B cell (primary cell): Measurements from ENCODE around the gene FRK. TPM values are rescaled to one million over a fixed set of nuclear protein-coding genes. Genes with fewer than 3 reads are reported as not detected.

ENCODE experiments used
- ATAC-seq: fragments of 200-7000 bp; cut with Tn5 transposase; one replicate; pipeline ENCODE4 v1.10.0; 2021; ENCODE audit warnings: low read depth, mild to moderate bottlenecking, moderate number of reproducible peaks, moderate library complexity
- CTCF ChIA-PET: fragments of 350-600 bp; sonication (Branson Sonifier 250); formaldehyde crosslinking; loops from one replicate; lab custom pipeline; 2021; ENCODE audit warnings: antibody characterized with exemption, inconsistent platforms; lab: Charles Lee
- POLR2A ChIA-PET: fragments of 350-600 bp; sonication (Branson Sonifier 250); formaldehyde crosslinking; loops from one replicate; lab custom pipeline; 2021; ENCODE audit warnings: antibody characterized with exemption; lab: Charles Lee
- DNase-seq: peaks from one replicate; pipeline ENCODE4 v3.0.0; 2013
- H2AFZ ChIP-seq: 2 replicates; pipeline ENCODE4 v1.6.1; 2012; ENCODE audit warnings: mild to moderate bottlenecking, low read depth, low read length; ENCODE audit not compliant: insufficient read depth, poor library complexity, severe bottlenecking
- H3K27ac ChIP-seq, 2 donors: 1 replicate in 1 of 2; 2 replicates in 1 of 2; pipeline ENCODE4 v1.5.1; 2012 to 2013; ENCODE audit warnings: low read length in 2 of 2, mild to moderate bottlenecking in 2 of 2, moderate library complexity in 1 of 2
- H3K27me3 ChIP-seq, 4 experiments: fragments of 200-600 bp in 1 of 4; sonication (generic) in 1 of 4; replicated peaks in 1 of 4; 1 replicate in 2 of 4; 2 replicates in 2 of 4; pipeline versions ENCODE4 v1.6.1 to v1.7.0; 2013 to 2016; ENCODE audit warnings: low read length in 3 of 4, mild to moderate bottlenecking in 2 of 4, mixed read lengths in 1 of 4, moderate library complexity in 1 of 4; ENCODE audit not compliant: insufficient read depth in 4 of 4, control insufficient read depth in 3 of 4; ENCODE audit errors: control extremely low read depth in 1 of 4
- H3K36me3 ChIP-seq, 2 experiments: replicated peaks in 1 of 2; 1 replicate in 1 of 2; 2 replicates in 1 of 2; pipeline versions ENCODE4 v1.6.1 to v1.7.1; 2013; ENCODE audit warnings: low read length in 1 of 2; ENCODE audit not compliant: insufficient read depth in 2 of 2, control insufficient read depth in 1 of 2; ENCODE audit errors: control extremely low read depth in 1 of 2, extremely low read depth in 1 of 2
- H3K4me1 ChIP-seq, 2 donors: fragments of 200-600 bp in 1 of 2; sonication (generic) in 1 of 2; 1 replicate in 1 of 2; 2 replicates in 1 of 2; pipeline versions ENCODE4 v1.5.1 to v1.6.1; 2013 to 2017; ENCODE audit warnings: low read length in 2 of 2; ENCODE audit not compliant: control insufficient read depth in 2 of 2, insufficient read depth in 2 of 2
- H3K4me2 ChIP-seq: replicated peaks from 2 replicates; pipeline ENCODE3; 2012; ENCODE audit warnings: mild to moderate bottlenecking, low read depth, low read length; ENCODE audit not compliant: poor library complexity, severe bottlenecking
- H3K4me3 ChIP-seq, 5 experiments: fragments of 200-600 bp in 1 of 5; sonication (generic) in 1 of 5; 1 replicate in 3 of 5; 2 replicates in 2 of 5; pipeline versions ENCODE4 v1.5.1 to v1.7.0; 2011 to 2016; ENCODE audit warnings: low read length in 4 of 5, mild to moderate bottlenecking in 4 of 5, low read depth in 2 of 5, control low read depth in 1 of 5, moderate library complexity in 1 of 5; ENCODE audit not compliant: insufficient read depth in 1 of 5; ENCODE audit errors: control extremely low read depth in 1 of 5, extremely low read depth in 1 of 5
- H3K79me2 ChIP-seq: fragments of 200-600 bp; sonication (generic); one replicate; pipeline ENCODE4 v1.6.0; 2016; ENCODE audit warnings: low read length; ENCODE audit not compliant: control insufficient read depth, insufficient read depth
- H3K9ac ChIP-seq: fragments of 200-600 bp; sonication (generic); 2 replicates; pipeline ENCODE4 v1.6.1; 2017; ENCODE audit warnings: mild to moderate bottlenecking, low read length, moderate library complexity
- H3K9me3 ChIP-seq, 3 donors: one replicate each; pipeline versions ENCODE4 v1.6.1 to v1.7.1; 2013; ENCODE audit warnings: low read length in 2 of 3; ENCODE audit not compliant: control insufficient read depth in 2 of 3, insufficient read depth in 1 of 3; ENCODE audit errors: control extremely low read depth in 1 of 3
- H4K20me1 ChIP-seq: 2 replicates; pipeline ENCODE4 v1.6.0; 2012; ENCODE audit warnings: mild to moderate bottlenecking, low read length; ENCODE audit not compliant: insufficient read depth, control insufficient read depth, poor library complexity, severe bottlenecking
- H3K27ac Mint-ChIP-seq: one replicate; pipeline ENCODE4 v1.8.0; 2021; ENCODE audit warnings: mixed read lengths
- H3K27me3 Mint-ChIP-seq: one replicate; pipeline ENCODE4 v1.8.0; 2021; ENCODE audit warnings: mixed read lengths
- H3K4me1 Mint-ChIP-seq: one replicate; pipeline ENCODE4 v1.8.0; 2021; ENCODE audit warnings: mixed read lengths
- H3K4me3 Mint-ChIP-seq: one replicate; pipeline ENCODE4 v1.8.0; 2021; ENCODE audit warnings: mixed read lengths
- H3K9me3 Mint-ChIP-seq: one replicate; pipeline ENCODE4 v1.8.0; 2022; ENCODE audit warnings: mixed read lengths; ENCODE audit not compliant: insufficient read depth
- EZH2 ChIP-seq: IDR thresholded peaks from 2 replicates; pipeline ENCODE4 v1.6.1; 2012; ENCODE audit warnings: borderline replicate concordance, low read depth, mild to moderate bottlenecking, moderate library complexity, low read length; ENCODE audit not compliant: insufficient read depth, poor library complexity, severe bottlenecking
- WGBS: methylation state at CpG from one replicate; pipeline ENCODE4 v1.1.5; 2013; ENCODE audit warnings: missing lambda C conversion rate; ENCODE audit not compliant: insufficient coverage; 5-methylcytosine and 5-hydroxymethylcytosine counted together
- intact Hi-C: fragments of 100-400 bp; cut with micrococcal nuclease; formaldehyde crosslinking; loops from one replicate; pipeline ENCODE4 v1.10.0; 2022
- polyA plus RNA-seq: library from polyadenylated mRNA; depleted of rRNA; stranded (reverse); fragments of >200 nt; gene quantifications from 2 replicates; pipeline ENCODE4 v1.2.3, GENCODE V29; 2012
- total RNA-seq, 2 donors: library from RNA; stranded (reverse); fragments of 120-200 nt in 1 of 2; gene quantifications; 1 replicate in 1 of 2; 2 replicates in 1 of 2; pipeline versions ENCODE4 v1.2.3 to v1.2.4, GENCODE V29; 2013 to 2022
- TF ChIP-seq, protein P1 (sequence below): fragments of 200-600 bp; IDR thresholded peaks from one replicate; pipeline ENCODE4 v1.8.0; 2022; ENCODE audit warnings: antibody characterized with exemption, mild to moderate bottlenecking

Gene FRK
- total and polyA plus RNA-seq, 2 donors (not counting 1 experiment from before 2014, with no cell fraction given) = 0.01 to 0.07 TPM

GRCh38 chr6:115894426-115894992 lies 166.2 kb downstream of the FRK start:
- no peaks in the 10 kb centered on the region for H3K9me3 ChIP-seq
- intact Hi-C loops = no loop called here
- no peaks in the 10 kb centered on the region for H3K4me1 Mint-ChIP-seq
- POLR2A ChIA-PET = no interaction called here
- H3K27ac ChIP-seq = no peak overlapping the region
- no peak overlapping the region for H3K4me2 ChIP-seq
- no peak for TF ChIP-seq EZH2
- TF ChIP-seq, protein P1, sequence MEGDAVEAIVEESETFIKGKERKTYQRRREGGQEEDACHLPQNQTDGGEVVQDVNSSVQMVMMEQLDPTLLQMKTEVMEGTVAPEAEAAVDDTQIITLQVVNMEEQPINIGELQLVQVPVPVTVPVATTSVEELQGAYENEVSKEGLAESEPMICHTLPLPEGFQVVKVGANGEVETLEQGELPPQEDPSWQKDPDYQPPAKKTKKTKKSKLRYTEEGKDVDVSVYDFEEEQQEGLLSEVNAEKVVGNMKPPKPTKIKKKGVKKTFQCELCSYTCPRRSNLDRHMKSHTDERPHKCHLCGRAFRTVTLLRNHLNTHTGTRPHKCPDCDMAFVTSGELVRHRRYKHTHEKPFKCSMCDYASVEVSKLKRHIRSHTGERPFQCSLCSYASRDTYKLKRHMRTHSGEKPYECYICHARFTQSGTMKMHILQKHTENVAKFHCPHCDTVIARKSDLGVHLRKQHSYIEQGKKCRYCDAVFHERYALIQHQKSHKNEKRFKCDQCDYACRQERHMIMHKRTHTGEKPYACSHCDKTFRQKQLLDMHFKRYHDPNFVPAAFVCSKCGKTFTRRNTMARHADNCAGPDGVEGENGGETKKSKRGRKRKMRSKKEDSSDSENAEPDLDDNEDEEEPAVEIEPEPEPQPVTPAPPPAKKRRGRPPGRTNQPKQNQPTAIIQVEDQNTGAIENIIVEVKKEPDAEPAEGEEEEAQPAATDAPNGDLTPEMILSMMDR = no peak
- H3K27me3 Mint-ChIP-seq = peaks cover 5% of the 10 kb centered on the region
- no peak overlapping the region for H3K27ac Mint-ChIP-seq
- H3K4me3 Mint-ChIP-seq = no peak overlapping the region
- ATAC-seq (no peak), DNase-seq (no peak)
- H3K4me3 ChIP-seq = no peak overlapping the region
- no peaks in the 10 kb centered on the region for H3K9me3 Mint-ChIP-seq
- no peaks in the 10 kb centered on the region for H4K20me1 ChIP-seq
- CTCF ChIA-PET = no interaction called here
- no peaks in the 10 kb centered on the region for H3K79me2 ChIP-seq
- H3K9ac ChIP-seq = no peak overlapping the region
- H3K36me3 ChIP-seq = no peaks in the 10 kb centered on the region
- no peaks in the 10 kb centered on the region for H3K27me3 ChIP-seq
- WGBS = no CpG with 5 or more reads among the region's 7 CpGs
- no peaks in the 10 kb centered on the region for H3K4me1 ChIP-seq
- no peak overlapping the region for H2AFZ ChIP-seq

DNA sequence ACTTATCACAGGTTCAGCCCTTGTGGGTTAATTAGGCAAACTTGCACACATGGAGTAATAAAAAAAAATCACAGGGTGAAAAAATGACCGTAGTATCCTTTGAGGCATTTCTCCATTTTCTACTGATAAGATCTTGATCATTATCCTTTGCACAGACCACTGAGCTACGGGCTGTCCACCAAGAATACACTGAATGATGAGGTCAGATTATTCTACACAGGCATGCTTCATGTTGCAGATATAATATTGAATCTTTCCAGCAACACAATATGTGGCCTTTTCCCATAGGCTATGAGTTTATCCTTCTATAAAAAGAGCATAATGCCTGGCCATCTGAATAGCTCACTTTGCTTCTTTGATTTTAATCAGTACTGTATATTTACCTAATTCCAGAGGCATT lies 168.9 kb downstream of the FRK start:
- no peak for ATAC-seq
- Mint-ChIP-seq H3K27me3 (peaks cover 5% of the 10 kb centered on the region), H3K9me3 (no peaks in the 10 kb centered on the region), H3K4me3 (no peak overlapping the region), H3K4me1 (no peaks in the 10 kb centered on the region), H3K27ac (no peak overlapping the region)
- H2AFZ ChIP-seq = no peak overlapping the region
- H4K20me1 ChIP-seq = no peaks in the 10 kb centered on the region
- no peak overlapping the region for H3K9ac ChIP-seq
- H3K4me2 ChIP-seq = no peak overlapping the region
- H3K4me1 ChIP-seq = no peaks in the 10 kb centered on the region
- intact Hi-C loops = no loop called here
- no peak overlapping the region for H3K4me3 ChIP-seq
- CTCF ChIA-PET = no interaction called here
- TF ChIP-seq, protein P1 = no peak
- no peak for TF ChIP-seq EZH2
- 100% methylated on average over 1 of the region's 2 CpGs for WGBS
- DNase-seq = no peak
- POLR2A ChIA-PET = no interaction called here
- no peaks in the 10 kb centered on the region for H3K79me2 ChIP-seq
- H3K27me3 ChIP-seq = no peaks in the 10 kb centered on the region
- no peaks in the 10 kb centered on the region for H3K9me3 ChIP-seq
- no peaks in the 10 kb centered on the region for H3K36me3 ChIP-seq
- no peak overlapping the region for H3K27ac ChIP-seq
